Measurements from ENCODE around the gene MSI1. TPM values are rescaled to one million over a fixed set of nuclear protein-coding genes. Genes with fewer than 3 reads are reported as not detected.

The MSI1 gene
- total and polyA plus RNA-seq, 3 experiments from 2014 or later, result 0.22 TPM; not detected in 1

GRCh38 chr12:120332523-120332922, 36.4 kb downstream of the MSI1 start:
- ChIA-PET POLR2A (interaction anchor here (0.5 kb wide), 1 partner anchor 99 kb away, joined by 4 read pairs; no protein-coding TSS in a partner anchor), CTCF (no interaction called here)
- DNase-seq, result no peak
- H3K27me3 Mint-ChIP-seq, result peaks cover 11 to 12% of the 10 kb centered on the region in 2 donors
- no peak overlapping the region for H3K4me3 Mint-ChIP-seq
- H3K4me1 ChIP-seq (ENCODE audit: insufficient read depth, low read length), result no peaks in the 10 kb centered on the region
- H3K36me3 ChIP-seq (ENCODE audit: insufficient read depth, low read length), result no peaks in the 10 kb centered on the region
- H3K9me3 ChIP-seq (ENCODE audit: low read length), result no peaks in the 10 kb centered on the region
- H3K9me3 Mint-ChIP-seq, result peaks cover 2 to 14% (median 8%) of the 10 kb centered on the region in 5 donors
- no peak overlapping the region for H3K4me3 ChIP-seq (ENCODE audit: low read length)
- H3K27ac ChIP-seq (ENCODE audit: low read depth, low read length), result no peak overlapping the region
- H3K36me3 Mint-ChIP-seq, result peaks cover 0 to 8% (median 2%) of the 10 kb centered on the region in 3 donors
- no peaks in the 10 kb centered on the region for H3K27me3 ChIP-seq (ENCODE audit: insufficient read depth, low read length, poor library complexity, severe bottlenecking)
- peaks cover 0 to 3% (median 0%) of the 10 kb centered on the region in 3 donors for H3K4me1 Mint-ChIP-seq
- H3K27ac Mint-ChIP-seq, result no peak overlapping the region

DNA sequence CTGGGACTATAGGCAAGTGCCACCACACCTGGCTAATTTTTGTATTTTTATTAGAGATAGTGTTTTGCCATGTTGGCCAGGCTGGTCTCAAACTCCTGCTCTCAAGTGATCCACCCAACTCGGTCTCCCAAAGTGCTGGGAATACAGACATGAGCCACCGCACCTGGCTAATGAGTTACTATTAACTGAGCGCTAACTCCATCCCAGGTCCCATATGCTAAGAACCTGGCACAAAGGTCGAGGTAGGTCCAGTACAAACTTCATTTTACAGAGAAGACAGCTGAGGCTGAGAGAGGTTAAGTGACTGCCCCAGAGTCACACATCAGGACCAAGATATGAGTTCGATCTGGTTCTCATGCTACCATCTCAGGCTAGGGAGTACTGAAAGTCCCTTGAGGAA, 36.9 kb downstream of the MSI1 start:
- H3K4me1 ChIP-seq (ENCODE audit: insufficient read depth, low read length), result no peaks in the 10 kb centered on the region
- peaks cover 0 to 3% (median 0%) of the 10 kb centered on the region in 3 donors for H3K4me1 Mint-ChIP-seq
- peaks cover 0 to 5% (median 0%) of the 10 kb centered on the region in 3 donors for H3K36me3 Mint-ChIP-seq
- no peak overlapping the region for H3K4me3 Mint-ChIP-seq
- H3K27ac Mint-ChIP-seq, result no peak overlapping the region
- ChIA-PET CTCF (no interaction called here), POLR2A (interaction anchor here (0.5 kb wide), 2 partner anchors 100 to 127 kb away, joined by 4 read pairs; no protein-coding TSS in a partner anchor)
- H3K9me3 ChIP-seq (ENCODE audit: low read length), result no peaks in the 10 kb centered on the region
- no peak overlapping the region for H3K4me3 ChIP-seq (ENCODE audit: low read length)
- peaks cover 9 to 11% of the 10 kb centered on the region in 2 donors for H3K27me3 Mint-ChIP-seq
- H3K36me3 ChIP-seq (ENCODE audit: insufficient read depth, low read length), result no peaks in the 10 kb centered on the region
- no peak for DNase-seq
- peaks cover 0 to 10% (median 5%) of the 10 kb centered on the region in 5 donors for H3K9me3 Mint-ChIP-seq
- no peaks in the 10 kb centered on the region for H3K27me3 ChIP-seq (ENCODE audit: insufficient read depth, low read length, poor library complexity, severe bottlenecking)
- H3K27ac ChIP-seq (ENCODE audit: low read depth, low read length), result no peak overlapping the region

DNA sequence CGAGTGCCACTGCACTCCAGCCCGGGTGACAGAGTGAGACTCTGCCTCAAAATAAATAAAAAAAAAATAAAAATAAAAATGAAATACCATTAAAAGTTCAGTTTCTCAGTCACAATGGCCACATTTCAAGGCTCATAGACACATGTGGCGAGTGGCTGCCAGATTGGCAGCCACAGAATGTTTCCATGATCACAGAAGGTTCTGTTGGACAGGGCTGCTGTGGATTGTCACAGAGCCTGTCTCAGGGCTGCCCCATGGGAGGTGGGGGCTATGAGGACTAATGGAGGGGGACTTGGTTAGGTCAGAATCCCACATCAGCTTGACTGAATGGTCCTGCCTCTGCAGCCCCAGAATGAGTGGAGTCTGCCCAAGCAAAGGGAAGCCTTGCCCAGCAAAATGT, 37.6 kb downstream of the MSI1 start:
- Histone ChIP-seq H3K4me3 (ENCODE audit: low read length) (no peak overlapping the region), H3K27me3 (ENCODE audit: insufficient read depth, low read length, poor library complexity, severe bottlenecking) (no peaks in the 10 kb centered on the region), H3K9me3 (ENCODE audit: low read length) (no peaks in the 10 kb centered on the region), H3K4me1 (ENCODE audit: insufficient read depth, low read length) (no peaks in the 10 kb centered on the region), H3K36me3 (ENCODE audit: insufficient read depth, low read length) (no peaks in the 10 kb centered on the region), H3K27ac (ENCODE audit: low read depth, low read length) (no peak overlapping the region)
- DNase-seq, result no peak
- Mint-ChIP-seq H3K4me1 (peaks cover 0 to 3% (median 0%) of the 10 kb centered on the region in 3 donors), H3K36me3 (no peaks in the 10 kb centered on the region), H3K9me3 (peaks cover 0 to 5% (median 0%) of the 10 kb centered on the region in 5 donors), H3K4me3 (no peak overlapping the region), H3K27me3 (peaks cover 9 to 11% of the 10 kb centered on the region in 2 donors), H3K27ac (no peak overlapping the region)
- ChIA-PET CTCF (no interaction called here), POLR2A (interaction anchor here (0.5 kb wide), 1 partner anchor 126 kb away, joined by 4 read pairs; no protein-coding TSS in a partner anchor)

- Mint-ChIP-seq H3K4me3 (no peak overlapping the region), H3K36me3 (no peaks in the 10 kb centered on the region), H3K27me3 (peaks cover 5 to 13% of the 10 kb centered on the region in 2 donors), H3K27ac (no peak overlapping the region), H3K4me1 (peaks cover 6 to 12% (median 7%) of the 10 kb centered on the region in 3 donors), H3K9me3 (no peaks in the 10 kb centered on the region)
- Histone ChIP-seq H3K4me3 (ENCODE audit: low read length) (no peak overlapping the region), H3K27me3 (ENCODE audit: insufficient read depth, low read length, poor library complexity, severe bottlenecking) (no peaks in the 10 kb centered on the region), H3K27ac (ENCODE audit: low read depth, low read length) (no peak overlapping the region), H3K9me3 (ENCODE audit: low read length) (no peaks in the 10 kb centered on the region), H3K4me1 (ENCODE audit: insufficient read depth, low read length) (no peaks in the 10 kb centered on the region), H3K36me3 (ENCODE audit: insufficient read depth, low read length) (no peaks in the 10 kb centered on the region)
- POLR2A ChIA-PET, result no interaction called here
- DNase-seq, result no peak
- CTCF ChIA-PET, result no interaction called here
Measured at GRCh38 chr12:120328228-120328627, 40.7 kb downstream of the MSI1 start.

- H3K4me1 ChIP-seq (ENCODE audit: insufficient read depth, low read length), result no peaks in the 10 kb centered on the region
- CTCF ChIA-PET, result interaction anchor here (0.7 to 2.6 kb wide), 5 partner anchors 8 to 321 kb away, joined by 3 to 13 read pairs (median 3); no protein-coding TSS in a partner anchor
- no peak within 1 kb of the TSS for H3K4me3 ChIP-seq (ENCODE audit: low read length)
- DNase-seq, result no peak
- no peaks in the 10 kb centered on the region for H3K9me3 ChIP-seq (ENCODE audit: low read length)
- POLR2A ChIA-PET, result interaction anchor here (1.8 kb wide), 1 partner anchor 11 kb away, joined by 5 read pairs; no protein-coding TSS in a partner anchor
- Mint-ChIP-seq H3K27ac (no peak within 1 kb of the TSS), H3K4me1 (peaks cover 6 to 12% (median 7%) of the 10 kb centered on the region in 3 donors), H3K9me3 (no peaks in the 10 kb centered on the region), H3K36me3 (no peaks in the 10 kb centered on the region), H3K27me3 (peaks cover 4 to 13% of the 10 kb centered on the region in 2 donors), H3K4me3 (peak within 1 kb of the TSS in 2 of 7 donors; percentile 32 to 48)
- H3K27me3 ChIP-seq (ENCODE audit: insufficient read depth, low read length, poor library complexity, severe bottlenecking), result no peaks in the 10 kb centered on the region
- no peaks in the 10 kb centered on the region for H3K36me3 ChIP-seq (ENCODE audit: insufficient read depth, low read length)
- H3K27ac ChIP-seq (ENCODE audit: low read depth, low read length), result no peak within 1 kb of the TSS
Measured at GRCh38 chr12:120327593-120327992, 41.4 kb downstream of the MSI1 start, which contains the start of gene PLA2G1B. Gene PLA2G1B, minus strand, starts transcription at chr12:120327779. Its CDS starts 26 bp downstream, at chr12:120327753.

- no peak overlapping the region for H3K27ac ChIP-seq (ENCODE audit: low read depth, low read length)
- no peaks in the 10 kb centered on the region for H3K36me3 ChIP-seq (ENCODE audit: insufficient read depth, low read length)
- H3K4me1 Mint-ChIP-seq, result peaks cover 6 to 12% (median 7%) of the 10 kb centered on the region in 3 donors
- peaks cover 0 to 7% of the 10 kb centered on the region in 2 donors for H3K27me3 Mint-ChIP-seq
- POLR2A ChIA-PET, result interaction anchor here (0.6 kb wide), 1 partner anchor 116 kb away, joined by 9 read pairs; no protein-coding TSS in a partner anchor
- no peaks in the 10 kb centered on the region for H3K36me3 Mint-ChIP-seq
- no peak for DNase-seq
- no peaks in the 10 kb centered on the region for H3K27me3 ChIP-seq (ENCODE audit: insufficient read depth, low read length, poor library complexity, severe bottlenecking)
- peak overlapping the region in 1 of 8 donors; percentile 1 for H3K27ac Mint-ChIP-seq
- H3K9me3 ChIP-seq (ENCODE audit: low read length), result no peaks in the 10 kb centered on the region
- H3K9me3 Mint-ChIP-seq, result no peaks in the 10 kb centered on the region
- CTCF ChIA-PET, result interaction anchor here (1.3 to 2.6 kb wide), 2 partner anchors 105 to 324 kb away, joined by 4 to 13 read pairs; no protein-coding TSS in a partner anchor
- no peak overlapping the region for H3K4me3 Mint-ChIP-seq
- H3K4me1 ChIP-seq (ENCODE audit: insufficient read depth, low read length), result no peaks in the 10 kb centered on the region
- no peak overlapping the region for H3K4me3 ChIP-seq (ENCODE audit: low read length)
Measured at GRCh38 chr12:120324841-120325417, 44.0 kb downstream of the MSI1 start.

DNA sequence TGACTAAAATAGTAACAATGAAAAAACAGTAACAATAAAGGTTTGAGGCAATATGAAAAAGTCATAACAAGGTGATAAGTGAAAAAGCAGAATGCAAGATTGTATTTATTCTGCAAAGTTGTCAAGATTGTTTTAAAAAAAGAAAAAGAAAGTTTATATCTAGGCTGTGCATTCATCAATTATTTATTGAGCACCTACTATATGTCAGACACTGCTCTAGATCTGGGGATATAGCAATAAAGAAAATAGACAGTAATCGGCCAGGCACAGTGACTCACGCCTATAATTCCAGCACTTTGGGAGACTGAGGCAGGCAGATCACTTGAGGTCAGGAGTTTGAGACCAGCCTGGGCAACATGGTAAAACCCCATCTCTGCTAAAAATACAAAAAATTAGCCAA, 45.2 kb downstream of the MSI1 start:
- DNase-seq, result no peak
- H3K27me3 ChIP-seq (ENCODE audit: insufficient read depth, low read length, poor library complexity, severe bottlenecking), result no peaks in the 10 kb centered on the region
- H3K9me3 ChIP-seq (ENCODE audit: low read length), result no peaks in the 10 kb centered on the region
- H3K27ac Mint-ChIP-seq, result no peak overlapping the region
- H3K4me1 ChIP-seq (ENCODE audit: insufficient read depth, low read length), result no peaks in the 10 kb centered on the region
- no peaks in the 10 kb centered on the region for H3K36me3 Mint-ChIP-seq
- no peaks in the 10 kb centered on the region for H3K36me3 ChIP-seq (ENCODE audit: insufficient read depth, low read length)
- H3K27ac ChIP-seq (ENCODE audit: low read depth, low read length), result no peak overlapping the region
- no peak overlapping the region for H3K4me3 Mint-ChIP-seq
- POLR2A ChIA-PET, result no interaction called here
- peaks cover 0 to 5% of the 10 kb centered on the region in 2 donors for H3K27me3 Mint-ChIP-seq
- peaks cover 6 to 12% (median 7%) of the 10 kb centered on the region in 3 donors for H3K4me1 Mint-ChIP-seq
- no peak overlapping the region for H3K4me3 ChIP-seq (ENCODE audit: low read length)
- CTCF ChIA-PET, result no interaction called here
- H3K9me3 Mint-ChIP-seq, result no peaks in the 10 kb centered on the region

GRCh38 chr12:120321382-120322202, 47.4 kb downstream of the MSI1 start:
- Mint-ChIP-seq H3K27ac (no peak overlapping the region), H3K27me3 (peaks cover 0 to 5% of the 10 kb centered on the region in 2 donors), H3K4me1 (peaks cover 19 to 26% (median 20%) of the 10 kb centered on the region in 3 donors), H3K36me3 (no peaks in the 10 kb centered on the region), H3K4me3 (no peak overlapping the region), H3K9me3 (no peaks in the 10 kb centered on the region)
- H3K9me3 ChIP-seq (ENCODE audit: low read length), result no peaks in the 10 kb centered on the region
- no peak for DNase-seq
- H3K27me3 ChIP-seq (ENCODE audit: insufficient read depth, low read length, poor library complexity, severe bottlenecking), result no peaks in the 10 kb centered on the region
- peaks cover 11% of the 10 kb centered on the region for H3K4me1 ChIP-seq (ENCODE audit: insufficient read depth, low read length)
- H3K36me3 ChIP-seq (ENCODE audit: insufficient read depth, low read length), result no peaks in the 10 kb centered on the region
- ChIA-PET POLR2A (no interaction called here), CTCF (no interaction called here)
- no peak overlapping the region for H3K27ac ChIP-seq (ENCODE audit: low read depth, low read length)
- H3K4me3 ChIP-seq (ENCODE audit: low read length), result no peak overlapping the region
